Middle frontal gyrus (tissue), 1 donor: Measurements from ENCODE around the gene PANX2.
"Not testable (repeated sequence)": the region's sequence is repeated elsewhere in the genome, so short reads cannot be mapped to it uniquely, and the experiment has no call there.

Source experiments
- DNase-seq: peaks from one replicate; pipeline ENCODE4 v3.0.0-alpha.2; 2015; ENCODE audit warnings: low spot score; ENCODE audit errors: extremely low spot score

Gene PANX2

DNA sequence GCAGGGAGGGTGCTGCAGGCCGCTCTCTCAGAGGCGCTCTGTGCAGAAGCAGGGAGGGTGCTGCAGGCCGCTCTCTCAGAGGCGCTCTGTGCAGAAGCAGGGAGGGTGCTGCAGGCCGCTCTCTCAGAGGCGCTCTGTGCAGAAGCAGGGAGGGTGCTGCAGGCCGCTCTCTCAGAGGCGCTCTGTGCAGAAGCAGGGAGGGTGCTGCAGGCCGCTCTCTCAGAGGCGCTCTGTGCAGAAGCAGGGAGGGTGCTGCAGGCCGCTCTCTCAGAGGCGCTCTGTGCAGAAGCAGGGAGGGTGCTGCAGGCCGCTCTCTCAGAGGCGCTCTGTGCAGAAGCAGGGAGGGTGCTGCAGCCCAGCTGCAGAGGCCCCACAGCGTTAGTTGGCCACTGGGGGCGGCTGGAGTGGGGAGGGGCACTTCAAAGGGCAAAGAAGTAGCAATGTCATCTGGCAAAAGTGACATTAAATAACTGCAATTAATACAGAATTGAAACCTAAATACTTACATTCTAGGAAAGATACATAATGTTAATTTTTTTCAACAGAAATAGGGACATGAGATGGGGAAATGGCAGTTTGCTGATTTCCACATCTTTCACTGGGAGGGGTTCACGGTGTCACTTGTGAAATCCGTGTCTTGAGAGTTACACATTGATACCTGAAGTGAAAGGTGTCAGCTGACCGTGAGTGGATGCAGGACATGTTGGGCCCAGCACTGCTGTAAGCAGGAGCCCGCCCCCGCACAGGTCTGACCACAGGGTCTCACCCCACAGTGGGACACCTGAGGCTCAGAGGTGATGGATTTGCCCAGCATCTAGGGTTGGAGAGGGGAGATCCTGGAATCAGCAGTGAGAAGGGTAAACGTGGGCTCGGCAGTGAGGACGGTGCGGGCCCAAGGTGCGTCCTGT is 23.0 kb upstream of the PANX2 start:
- DNase-seq: not testable (repeated sequence)

DNA sequence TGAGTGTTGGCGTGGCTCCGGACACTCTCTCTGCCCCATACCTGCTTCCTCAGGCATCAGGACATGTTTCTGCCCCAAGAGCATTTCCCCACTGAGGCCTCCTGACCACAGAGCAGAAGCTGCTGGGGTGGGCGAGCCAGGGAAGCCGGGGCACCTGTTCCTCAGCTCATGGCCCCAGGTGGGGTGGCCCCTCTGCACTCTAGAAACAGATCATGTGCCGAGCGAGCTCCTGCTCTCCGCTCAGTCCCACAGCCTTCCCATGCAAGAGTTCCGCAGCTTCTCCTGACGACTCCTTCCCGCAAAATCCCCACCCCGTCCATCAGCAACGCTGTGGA is 22.4 kb upstream of the PANX2 start:
- DNase-seq: no peak

DNA sequence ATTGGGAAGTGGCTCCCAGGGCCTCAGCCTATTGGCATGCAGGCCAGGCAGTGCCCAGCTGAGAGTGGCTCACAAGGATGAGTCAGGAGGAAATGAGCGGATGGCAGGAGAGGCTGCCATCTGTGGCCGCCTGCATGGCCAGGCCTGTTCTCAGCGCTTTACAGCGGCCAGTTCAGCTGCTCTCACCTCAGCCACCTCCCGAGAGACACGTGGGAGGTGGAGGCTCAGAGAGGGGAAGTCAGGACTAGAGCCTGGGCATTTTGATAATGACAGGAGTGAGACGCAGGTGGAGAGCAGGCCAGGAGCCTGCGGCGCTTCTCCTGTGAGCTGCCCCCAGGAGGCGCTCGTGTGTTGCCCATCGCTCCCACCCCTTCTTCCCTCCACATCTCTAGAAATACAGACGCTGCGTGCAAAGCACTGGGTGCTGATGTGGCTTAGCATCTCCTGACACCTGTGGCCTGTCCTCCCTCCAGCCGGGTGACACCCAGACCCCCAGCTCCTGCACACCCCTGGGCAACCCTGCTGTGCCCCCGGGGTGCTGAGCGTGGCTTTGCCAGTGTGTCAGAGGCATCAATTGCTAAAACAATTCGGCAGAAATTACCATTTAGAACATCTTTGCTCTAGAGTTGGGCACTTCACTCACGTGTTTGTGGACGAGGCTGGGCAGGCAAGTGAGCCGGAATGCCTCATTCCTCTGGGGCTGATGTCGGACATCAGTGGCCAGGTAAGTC is 21.4 kb upstream of the PANX2 start:
- DNase-seq: no peak

DNA sequence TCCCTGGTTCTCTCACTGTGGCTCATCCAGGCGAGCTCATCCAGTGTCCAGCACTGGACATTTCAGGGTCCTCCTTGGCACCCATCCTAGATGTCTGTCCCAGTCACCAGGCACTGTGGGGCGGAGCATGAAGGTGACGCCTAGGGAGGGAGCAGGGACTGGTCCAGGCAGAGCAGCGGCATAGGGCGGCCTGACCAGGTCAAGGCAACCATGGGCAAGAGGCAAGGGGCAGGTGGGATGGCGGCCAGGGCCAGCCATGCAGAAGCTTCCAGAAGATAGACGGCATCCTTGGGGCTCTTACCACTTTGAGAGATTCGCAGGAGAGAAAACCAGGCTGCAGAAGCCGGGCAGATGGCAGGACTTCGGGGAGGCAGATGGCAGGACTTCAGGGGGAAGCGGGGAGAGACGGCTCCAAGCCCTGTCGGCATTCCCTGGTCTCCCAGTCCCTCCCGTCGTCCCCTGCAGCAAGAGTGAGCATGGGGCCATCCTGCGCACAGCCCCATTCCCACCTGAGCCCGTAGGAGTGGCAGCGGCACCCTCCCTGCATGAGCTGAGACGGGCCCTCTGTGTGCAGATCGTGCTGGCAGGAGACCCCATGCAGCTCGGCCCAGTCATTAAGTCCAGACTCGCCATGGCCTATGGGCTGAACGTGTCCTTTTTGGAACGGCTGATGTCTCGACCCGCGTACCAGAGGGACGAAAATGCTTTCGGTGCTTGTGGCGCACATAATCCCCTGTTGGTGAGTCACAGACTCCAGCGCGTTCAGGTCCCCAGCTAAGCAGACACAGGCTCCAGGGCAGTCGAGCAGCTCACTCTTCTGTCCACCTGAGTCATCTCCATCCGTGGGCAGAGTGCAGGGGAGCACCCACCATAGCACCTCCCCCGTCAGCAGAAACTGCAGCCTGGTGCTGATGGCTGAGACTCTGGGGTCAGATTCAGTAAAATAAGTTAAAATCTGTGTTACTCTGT is 20.1 kb upstream of the PANX2 start:
- no peak for DNase-seq

DNA sequence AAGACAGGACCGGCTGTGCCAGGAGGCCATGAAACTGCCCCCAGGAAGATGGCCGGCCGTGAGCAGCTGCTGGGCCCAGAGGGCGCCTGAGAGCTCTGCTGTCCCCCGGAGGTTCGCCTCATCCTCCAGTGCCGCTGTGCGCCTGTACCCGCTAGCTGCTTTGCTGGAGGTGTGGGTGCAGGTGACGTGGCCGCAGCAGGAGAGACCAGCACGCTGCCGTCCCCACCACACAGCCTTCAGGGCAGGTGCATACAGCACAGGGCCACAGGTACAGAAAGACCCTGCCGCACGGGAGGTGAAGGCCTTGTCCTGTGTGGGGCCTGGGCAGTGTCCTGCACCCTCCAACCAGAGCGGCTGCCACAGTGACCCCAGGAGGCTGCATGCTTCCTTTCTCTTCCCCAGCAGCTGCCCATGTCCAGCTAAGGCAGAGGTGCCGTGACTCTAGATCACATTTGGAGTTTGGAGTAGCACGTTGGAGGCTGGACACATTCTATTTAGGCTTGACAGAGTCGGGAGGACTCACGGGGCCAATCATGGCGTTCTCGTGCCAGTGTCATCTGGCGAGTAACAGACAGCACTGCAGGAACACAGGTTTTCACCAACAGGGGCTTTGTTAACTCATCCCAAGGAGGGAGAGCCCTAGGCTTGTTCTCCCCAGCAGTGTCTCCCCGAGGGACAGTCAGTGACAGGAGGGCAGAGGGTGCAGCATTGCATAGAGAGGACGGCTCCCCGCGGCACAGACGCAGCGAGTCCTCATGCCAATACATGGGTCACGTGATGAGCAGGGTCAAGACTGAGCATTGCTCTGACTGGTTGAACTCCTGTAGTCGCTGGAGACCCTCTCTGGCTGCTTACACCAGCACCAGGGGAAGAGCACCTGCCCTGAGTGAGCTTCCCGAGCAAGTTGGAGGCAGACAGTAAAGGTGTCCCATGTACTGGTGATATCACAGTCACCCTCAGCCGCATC is 18.7 kb upstream of the PANX2 start:
- no peak for DNase-seq

DNA sequence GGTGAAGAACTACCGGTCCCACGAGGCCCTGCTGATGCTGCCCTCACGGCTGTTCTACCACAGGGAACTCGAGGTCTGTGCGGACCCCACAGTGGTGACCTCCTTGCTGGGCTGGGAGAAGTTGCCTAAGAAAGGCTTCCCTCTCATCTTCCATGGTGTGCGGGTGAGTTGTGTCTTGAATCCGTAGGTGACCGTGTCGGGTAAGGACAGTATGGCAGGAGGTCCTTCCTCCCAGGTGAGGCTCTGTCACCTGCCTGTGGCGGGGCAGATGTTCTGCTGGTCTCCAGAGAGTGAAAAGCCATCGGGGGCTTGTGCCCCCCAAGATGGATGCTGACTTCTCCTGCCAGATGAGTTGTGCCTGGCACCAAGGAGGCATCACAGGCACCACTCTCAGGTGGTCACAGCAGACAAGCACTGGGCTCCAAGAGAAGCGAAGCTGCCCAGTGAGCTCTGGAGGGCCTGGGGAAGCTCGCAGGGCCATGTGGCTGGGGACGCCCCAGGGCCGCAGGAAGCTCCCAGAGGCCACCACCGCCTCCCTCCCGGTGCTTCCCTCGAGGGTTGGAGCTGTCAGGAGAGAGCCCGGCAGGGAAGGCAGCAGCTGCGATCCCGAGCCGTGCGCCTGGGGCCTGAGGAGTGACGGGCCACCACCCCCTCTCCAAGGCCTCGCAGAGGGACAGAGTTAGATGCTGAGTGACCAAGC is 17.3 kb upstream of the PANX2 start:
- DNase-seq: no peak

DNA sequence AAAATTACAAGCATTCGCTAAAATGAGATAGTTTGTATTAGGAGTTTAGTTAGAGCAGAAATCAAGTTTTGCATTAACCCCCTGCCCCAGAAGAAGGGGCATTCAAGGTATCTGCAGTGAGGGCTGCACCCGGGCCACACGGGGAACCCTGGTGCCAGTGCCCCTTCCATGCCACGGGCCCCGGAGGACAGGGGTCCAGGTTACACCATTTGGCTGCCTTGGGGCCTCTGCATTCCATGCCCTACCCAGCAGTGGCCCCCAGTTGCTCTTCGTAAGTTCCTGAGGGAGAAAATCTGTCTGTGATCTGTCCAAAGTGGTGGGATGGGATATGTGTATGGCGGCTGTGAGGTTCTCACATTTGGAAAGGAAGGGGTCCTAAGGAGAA is 16.8 kb upstream of the PANX2 start:
- no peak for DNase-seq

DNA sequence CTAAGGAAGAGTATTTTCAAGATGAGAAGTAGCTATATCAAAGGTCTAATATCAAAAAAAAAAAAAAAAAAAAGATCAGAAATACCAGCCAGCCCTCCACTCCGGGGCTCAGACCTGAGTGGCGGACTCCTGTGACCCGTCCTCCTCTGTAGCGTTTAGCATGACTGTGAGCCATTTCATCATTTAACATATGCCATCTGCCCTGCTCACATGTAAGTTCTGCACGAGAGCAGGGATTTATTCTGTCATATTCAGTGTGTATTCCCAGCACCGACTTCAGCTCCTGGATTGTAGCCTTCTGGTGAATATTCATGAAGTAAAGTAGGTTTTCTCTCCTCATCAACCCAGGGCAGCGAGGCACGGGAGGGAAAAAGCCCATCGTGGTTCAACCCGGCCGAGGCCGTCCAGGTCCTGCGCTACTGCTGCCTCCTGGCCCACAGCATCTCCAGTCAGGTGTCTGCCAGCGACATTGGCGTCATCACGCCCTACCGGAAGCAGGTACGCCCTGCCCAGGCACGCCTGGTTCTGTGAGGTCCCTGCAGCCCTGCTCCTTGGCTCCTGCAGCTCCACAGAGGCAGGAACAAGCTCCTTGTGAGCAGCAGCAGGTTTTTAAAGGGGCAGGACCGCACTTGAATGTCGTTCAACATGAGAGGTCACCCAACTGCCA is 12.7 kb upstream of the PANX2 start:
- DNase-seq: no peak

DNA sequence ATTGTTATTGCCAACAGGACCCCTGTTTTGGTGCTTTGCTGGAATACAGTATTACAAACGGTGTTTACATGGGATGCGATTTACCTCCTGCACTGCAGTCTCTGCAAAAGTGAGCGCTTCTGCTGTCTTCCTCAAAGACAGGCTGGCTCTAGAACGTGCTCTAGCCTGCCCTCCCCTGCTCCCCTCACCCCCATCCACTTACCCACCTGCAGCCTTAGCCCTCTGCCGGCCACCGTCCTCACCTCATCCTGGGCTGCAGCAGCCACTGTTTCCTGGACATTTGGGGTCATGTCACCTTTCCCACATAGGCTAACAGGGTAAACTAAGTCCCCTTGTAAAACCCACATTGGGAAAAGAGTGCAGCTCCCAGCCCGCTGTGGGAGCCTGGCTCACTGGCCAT is 9.6 kb upstream of the PANX2 start:
- no peak for DNase-seq

DNA sequence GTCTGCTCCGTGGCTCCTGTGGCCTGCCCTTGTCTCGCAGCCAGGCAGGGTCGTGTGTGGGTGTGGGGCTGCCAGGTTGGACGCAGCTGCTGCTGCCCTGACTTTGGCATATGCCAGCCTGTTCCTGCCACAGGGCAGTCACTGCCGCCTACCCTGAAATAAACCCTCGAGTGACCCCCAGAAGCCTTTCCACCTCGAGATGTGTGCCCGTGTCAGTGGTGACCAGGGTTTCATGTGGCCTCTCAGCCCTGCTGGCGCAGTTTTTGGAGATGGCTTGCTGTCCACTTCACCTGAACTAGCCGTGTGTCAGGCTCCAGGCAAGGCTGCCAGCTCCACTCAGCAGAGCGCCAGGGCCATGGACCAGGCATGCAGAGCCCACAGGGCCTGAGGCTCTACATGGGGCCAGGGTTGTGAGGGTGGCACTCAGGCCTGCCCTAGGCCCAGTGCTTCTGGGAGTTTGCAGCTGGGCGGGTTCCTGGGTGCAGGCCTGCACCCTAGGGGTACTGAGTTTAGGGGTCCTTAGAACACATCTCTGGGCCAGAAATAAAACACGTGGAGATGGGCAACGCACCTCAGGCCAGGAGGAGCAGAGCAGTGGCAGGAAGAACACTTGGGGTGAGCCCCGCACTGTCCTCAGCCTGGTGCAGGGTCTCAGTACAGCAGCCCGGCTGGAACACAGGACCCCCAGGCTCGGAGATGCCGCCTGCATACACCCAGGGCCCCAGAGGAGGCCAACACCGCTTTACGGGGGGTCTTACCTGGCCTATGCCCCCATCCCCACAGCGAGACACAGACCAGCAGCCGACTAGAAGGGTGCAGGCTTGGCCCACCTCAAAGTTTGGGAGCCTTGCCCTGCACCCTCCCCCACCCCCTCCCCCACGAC is 8.8 kb upstream of the PANX2 start:
- DNase-seq: no peak

DNA sequence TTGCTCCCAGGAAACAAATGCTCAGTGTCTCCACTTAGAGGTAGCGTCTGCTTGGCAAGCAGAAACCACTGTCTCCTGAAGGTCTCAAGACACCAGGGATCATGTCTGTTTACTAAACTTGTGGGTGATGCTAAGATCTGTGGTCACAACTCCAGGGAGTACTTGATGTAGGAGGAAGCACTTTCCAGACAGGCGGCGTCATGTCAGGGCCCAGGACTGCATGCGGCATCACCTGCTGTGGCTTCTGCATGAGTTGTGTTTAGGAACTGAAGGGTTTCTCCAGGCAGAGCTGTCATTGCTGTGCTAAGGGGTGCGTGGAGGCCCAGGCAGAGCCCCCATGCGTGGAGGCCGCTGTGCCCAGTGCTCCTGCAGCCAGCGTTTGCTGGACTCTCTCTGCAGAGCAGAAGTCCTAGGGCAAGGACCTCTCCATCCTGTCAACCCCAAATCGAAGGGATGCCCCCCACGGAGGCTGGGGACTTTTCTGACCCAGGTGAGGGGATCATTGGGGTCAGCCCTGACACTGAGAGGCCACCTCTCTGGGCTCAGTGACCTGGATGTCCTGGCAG is 8.1 kb upstream of the PANX2 start:
- no peak for DNase-seq

DNA sequence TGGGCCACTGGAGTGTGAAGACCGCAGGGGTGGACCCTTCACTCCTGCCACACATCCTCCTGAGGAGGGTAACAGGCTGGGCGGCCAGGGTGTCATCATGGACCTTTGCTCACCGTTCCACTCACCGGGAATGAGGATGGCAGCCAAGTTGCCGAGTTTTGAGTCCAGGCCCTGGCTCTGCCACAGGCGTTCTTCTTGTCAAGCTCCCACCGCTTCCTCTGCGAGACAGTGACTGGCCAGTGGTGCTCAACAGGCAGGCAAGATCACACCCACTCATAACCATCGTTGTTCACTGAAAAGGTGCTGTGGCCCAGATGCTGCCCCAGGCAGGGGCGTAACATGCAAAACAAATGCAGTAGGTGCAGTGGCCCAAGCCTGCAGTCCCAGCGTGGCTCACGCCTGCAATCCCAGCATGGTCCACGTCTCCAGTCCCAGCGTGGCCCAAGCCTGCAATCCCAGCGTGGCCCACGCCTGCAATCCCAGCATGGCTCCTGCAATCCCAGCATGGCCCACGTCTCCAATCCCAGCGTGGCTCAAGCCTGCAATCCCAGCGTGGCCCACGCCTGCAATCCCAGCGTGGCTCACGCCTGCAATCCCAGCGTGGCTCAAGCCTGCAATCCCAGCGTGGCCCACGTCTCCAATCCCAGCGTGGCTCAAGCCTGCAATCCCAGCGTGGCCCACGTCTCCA is 5.0 kb upstream of the PANX2 start:
- DNase-seq: no peak

DNA sequence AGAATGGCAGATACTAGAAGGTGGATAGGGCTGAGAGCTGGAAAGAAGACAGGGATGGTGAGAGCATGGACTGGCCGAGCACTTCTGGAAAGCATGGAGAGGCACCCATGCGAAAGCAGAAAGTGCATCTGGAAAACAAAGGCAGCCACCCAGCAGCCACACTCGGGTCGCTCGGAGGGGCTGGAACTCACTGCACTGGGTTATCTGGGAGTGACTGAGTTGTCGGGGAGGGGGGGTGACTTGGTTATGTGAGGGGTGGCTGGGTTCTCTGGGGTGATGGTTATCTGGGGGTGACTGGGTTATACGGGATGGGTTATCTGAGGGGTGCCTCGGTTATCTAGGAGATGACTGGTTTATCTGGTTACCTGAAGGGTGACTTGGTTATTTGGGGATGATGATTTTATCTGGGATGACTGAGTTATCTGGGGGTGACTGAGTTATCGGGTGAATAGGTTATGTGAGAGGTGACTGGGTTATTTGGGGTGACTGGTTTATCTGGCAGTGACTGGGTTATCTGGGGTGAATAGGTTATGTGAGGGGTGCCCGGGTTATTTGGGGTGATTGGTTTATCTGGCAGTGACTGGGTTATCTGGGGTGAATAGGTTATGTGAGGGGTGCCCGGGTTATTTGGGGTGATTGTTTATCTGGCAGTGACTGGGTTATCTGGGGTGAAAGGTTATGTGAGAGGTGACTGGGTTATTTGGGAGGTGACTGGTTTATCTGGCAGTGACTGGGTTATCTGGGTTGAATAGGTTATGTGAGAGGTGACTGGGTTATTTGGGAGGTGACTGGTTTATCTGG is 2.6 kb upstream of the PANX2 start:
- DNase-seq: no peak

DNA sequence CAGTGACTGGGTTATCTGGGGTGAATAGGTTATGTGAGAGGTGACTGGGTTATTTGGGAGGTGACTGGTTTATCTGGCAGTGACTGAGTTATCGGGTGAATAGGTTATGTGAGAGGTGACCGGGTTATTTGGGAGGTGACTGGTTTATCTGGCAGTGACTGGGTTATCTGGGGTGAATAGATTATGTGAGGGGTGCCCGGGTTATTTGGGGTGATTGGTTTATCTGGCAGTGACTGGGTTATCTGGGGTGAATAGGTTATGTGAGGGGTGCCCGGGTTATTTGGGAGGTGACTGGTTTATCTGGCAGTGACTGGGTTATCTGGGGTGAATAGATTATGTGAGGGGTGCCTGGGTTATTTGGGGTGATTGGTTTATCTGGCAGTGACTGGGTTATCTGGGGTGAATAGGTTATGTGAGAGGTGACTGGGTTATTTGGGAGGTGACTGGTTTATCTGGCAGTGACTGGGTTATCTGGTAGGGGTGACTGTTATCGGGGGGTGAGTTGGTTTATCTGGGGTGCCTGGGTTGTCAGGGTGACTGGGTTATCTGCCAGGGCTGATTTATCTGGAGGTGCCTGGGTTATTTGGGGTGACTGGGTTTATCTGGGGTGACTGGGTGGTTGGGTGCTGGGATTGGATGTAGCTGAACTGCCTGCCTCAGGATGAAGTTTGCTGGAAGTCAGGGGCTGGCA is 1.9 kb upstream of the PANX2 start:
- DNase-seq: not testable (repeated sequence)

DNA sequence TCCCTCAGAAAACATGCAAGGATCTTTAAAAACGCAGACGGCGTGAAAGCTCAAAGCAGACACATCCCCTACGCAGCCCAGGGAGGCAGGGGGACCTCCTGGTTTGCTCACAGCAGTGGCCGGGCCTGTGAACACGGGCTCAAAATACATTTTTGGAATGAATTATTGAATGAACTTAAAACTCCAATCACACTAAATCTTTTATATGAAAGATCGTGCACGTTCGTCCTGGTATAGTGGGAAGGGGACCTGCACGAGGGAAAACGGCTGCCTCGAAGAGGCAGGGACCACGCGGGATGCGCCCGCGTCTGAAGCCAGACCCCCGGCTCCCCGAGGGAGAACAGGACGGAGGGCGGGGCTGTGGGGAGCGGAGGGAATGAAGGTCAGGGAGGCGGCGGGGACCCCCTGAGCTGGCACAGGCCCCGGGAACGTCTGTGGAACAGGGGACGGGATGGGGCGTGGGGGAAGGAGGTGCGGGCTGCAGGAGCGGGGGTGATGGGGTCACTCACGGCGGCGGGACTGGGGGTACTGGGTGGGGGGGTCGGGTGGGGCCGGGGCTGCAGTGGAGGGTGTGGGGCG is 1.3 kb upstream of the PANX2 start:
- DNase-seq: no peak
